GM23338 (cell line): Measurements from ENCODE around the gene FIGNL1.

ENCODE experiments used
- POLR2AphosphoS5 ChIP-seq: IDR thresholded peaks from 2 replicates; pipeline ENCODE4 v1.6.1; 2016; ENCODE audit warnings: antibody characterized with exemption, low read depth
- TF ChIP-seq, protein P1 (sequence below), 2 experiments: fragments of 200-600 bp in 1 of 2; sonication (generic) in 1 of 2; conservative IDR thresholded peaks; 2 replicates each; pipeline versions ENCODE4 v1.5.1 to v1.6.1; 2016 to 2017; ENCODE audit warnings: antibody characterized with exemption in 2 of 2, low read depth in 2 of 2, mild to moderate bottlenecking in 2 of 2, moderate library complexity in 1 of 2

DNA sequence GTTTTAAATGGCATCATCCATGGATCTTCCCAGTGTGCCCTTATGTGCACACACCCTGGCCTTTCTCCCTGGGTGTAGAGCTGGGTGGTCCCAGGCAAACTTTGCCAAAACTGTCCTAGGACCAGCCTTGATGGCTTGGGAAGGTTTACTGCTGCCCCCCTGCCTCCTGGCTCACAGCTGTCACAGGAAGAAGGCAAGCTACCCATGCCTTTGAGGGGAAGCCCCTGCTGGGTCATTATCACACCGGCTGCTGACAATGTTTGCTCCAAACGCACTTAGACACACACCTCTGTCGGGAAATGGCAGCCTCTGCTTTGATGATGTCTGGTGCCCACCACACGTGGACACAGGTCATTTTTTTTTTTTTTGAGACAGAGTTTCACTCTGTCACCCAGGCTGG, 25.2 kb upstream of the FIGNL1 start:
- TF ChIP-seq, protein P1, sequence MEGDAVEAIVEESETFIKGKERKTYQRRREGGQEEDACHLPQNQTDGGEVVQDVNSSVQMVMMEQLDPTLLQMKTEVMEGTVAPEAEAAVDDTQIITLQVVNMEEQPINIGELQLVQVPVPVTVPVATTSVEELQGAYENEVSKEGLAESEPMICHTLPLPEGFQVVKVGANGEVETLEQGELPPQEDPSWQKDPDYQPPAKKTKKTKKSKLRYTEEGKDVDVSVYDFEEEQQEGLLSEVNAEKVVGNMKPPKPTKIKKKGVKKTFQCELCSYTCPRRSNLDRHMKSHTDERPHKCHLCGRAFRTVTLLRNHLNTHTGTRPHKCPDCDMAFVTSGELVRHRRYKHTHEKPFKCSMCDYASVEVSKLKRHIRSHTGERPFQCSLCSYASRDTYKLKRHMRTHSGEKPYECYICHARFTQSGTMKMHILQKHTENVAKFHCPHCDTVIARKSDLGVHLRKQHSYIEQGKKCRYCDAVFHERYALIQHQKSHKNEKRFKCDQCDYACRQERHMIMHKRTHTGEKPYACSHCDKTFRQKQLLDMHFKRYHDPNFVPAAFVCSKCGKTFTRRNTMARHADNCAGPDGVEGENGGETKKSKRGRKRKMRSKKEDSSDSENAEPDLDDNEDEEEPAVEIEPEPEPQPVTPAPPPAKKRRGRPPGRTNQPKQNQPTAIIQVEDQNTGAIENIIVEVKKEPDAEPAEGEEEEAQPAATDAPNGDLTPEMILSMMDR (conservative IDR thresholded peaks at IDR 0.05; ENCODE audit: low read depth in 2 of 2), result no peak
- TF ChIP-seq POLR2AphosphoS5, result no peak
